Measurements from ENCODE around the gene CDKN2B-AS1. TPM values are rescaled to one million over a fixed set of nuclear protein-coding genes. Genes with fewer than 3 reads are reported as not detected.

The CDKN2B-AS1 gene
- total RNA-seq, 1 donor from 2014 or later = 4.2 TPM

Other genes starting within 250 kb of the CDKN2B-AS1 start
- 63.7 and 64.4 TPM in 2 replicates for gene MTAP, start 192.2 kb upstream of the CDKN2B-AS1 start, total RNA-seq
- 21.2 and 24.1 TPM in 2 replicates for gene CDKN2A, start 399 bp upstream of the CDKN2B-AS1 start, total RNA-seq
- gene CDKN2B, start 14.5 kb downstream of the CDKN2B-AS1 start, total RNA-seq = 3.5 and 4.0 TPM in 2 replicates

All from T-helper 2 cell treated with Interferon-gamma antibody and Interleukin-4, amounts not matched to agents 100 ng/mL and 5 ng/mL, for 36 hours (primary cell).